ENCODE results near the gene RHOBTB1. TPM values are rescaled to one million over a fixed set of nuclear protein-coding genes. Genes with fewer than 3 reads are reported as not detected.

Gene RHOBTB1
- total RNA-seq, 1 donor, result 15.8 TPM

DNA sequence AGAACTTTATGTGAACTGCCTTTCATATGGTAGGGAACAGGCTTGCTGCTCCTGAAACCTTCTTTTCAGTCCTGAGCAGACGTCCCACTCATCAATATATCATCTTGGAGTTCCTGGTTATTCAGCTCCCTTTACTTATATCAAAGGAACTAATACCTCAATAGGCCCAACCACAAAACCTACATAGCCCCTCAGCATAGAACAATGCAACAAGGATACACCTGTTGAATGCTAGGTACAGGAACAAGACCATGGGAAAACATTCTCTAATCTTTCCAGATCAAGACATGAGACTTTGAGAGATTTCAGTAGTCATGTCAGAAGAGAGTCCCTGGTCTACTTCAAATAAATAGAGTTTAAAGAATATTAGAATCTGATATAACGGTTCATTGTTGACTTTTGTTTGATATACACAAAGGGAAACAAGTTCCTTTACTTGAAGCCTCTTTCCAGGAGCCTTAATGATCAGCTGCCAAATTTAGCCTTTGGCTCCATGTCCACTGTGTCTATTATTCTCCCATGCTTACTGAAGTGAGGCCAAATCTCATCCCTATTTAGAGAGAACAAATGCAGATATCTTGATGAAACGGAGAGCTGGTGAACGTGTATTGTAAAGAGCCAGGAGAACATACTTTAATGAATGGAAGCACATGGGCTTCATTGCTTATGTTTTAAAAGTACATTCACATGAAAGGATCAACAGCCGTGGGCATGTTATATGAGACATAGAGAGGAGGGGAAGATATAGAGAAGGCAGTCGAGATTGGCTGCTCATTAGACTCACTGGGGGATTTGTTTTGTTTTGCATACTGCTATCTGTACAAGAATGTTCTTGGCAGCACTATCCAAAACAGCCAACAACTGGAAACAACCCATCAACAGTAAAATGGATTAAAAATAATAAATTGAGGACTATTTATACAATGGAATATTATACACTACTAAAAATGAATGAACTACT, 9.5 kb downstream of the RHOBTB1 start:
- no peak overlapping the region for H3K4me3 ChIP-seq (ENCODE audit: low read depth, low read length)
- no peak for DNase-seq (ENCODE audit: low read depth)
- TF ChIP-seq, protein P1, sequence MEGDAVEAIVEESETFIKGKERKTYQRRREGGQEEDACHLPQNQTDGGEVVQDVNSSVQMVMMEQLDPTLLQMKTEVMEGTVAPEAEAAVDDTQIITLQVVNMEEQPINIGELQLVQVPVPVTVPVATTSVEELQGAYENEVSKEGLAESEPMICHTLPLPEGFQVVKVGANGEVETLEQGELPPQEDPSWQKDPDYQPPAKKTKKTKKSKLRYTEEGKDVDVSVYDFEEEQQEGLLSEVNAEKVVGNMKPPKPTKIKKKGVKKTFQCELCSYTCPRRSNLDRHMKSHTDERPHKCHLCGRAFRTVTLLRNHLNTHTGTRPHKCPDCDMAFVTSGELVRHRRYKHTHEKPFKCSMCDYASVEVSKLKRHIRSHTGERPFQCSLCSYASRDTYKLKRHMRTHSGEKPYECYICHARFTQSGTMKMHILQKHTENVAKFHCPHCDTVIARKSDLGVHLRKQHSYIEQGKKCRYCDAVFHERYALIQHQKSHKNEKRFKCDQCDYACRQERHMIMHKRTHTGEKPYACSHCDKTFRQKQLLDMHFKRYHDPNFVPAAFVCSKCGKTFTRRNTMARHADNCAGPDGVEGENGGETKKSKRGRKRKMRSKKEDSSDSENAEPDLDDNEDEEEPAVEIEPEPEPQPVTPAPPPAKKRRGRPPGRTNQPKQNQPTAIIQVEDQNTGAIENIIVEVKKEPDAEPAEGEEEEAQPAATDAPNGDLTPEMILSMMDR (IDR thresholded peaks at IDR 0.05; ENCODE audit: insufficient read depth, low read length), result no peak

DNA sequence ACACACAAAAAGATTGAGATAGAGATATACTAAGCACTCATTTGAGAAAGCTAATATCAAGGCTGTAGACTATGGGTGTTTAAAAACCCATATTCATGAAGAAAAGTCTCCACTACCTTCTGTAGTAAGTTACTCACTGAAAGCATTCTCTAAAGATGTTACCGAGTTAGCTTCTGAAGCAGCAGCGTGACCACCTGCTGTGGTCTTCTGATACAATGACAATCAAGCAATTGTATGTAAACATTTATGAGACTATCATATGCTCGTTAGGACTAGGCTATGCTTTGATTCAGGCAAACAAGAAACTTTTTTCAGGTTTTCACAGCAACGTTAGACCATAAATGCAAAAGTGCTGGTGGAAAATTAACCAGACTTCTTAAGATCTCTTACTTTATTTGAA, 11.2 kb downstream of the RHOBTB1 start:
- TF ChIP-seq, protein P1 (IDR thresholded peaks at IDR 0.05; ENCODE audit: insufficient read depth, low read length), result no peak
- DNase-seq (ENCODE audit: low read depth), result no peak
- H3K4me3 ChIP-seq (ENCODE audit: low read depth, low read length), result no peak overlapping the region

DNA sequence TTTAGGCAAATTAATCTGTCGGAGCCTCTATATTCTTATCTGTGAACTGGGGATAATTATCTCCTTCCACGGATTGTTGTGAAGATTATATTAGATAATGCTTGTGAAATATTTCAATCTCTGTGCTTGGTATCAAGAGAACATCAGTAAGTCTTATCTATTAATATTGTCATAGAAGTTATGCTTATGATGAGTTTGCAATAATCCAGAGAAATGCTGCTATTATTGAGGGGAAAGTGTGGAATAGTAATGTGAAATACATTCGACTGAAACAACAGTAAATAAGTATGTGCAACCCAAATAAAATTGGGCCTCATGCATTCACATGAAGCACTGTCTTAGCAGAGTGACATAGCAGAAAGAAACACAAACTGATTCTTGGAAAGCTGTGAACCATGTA, 13.7 kb downstream of the RHOBTB1 start:
- DNase-seq (ENCODE audit: low read depth), result no peak
- TF ChIP-seq, protein P1 (IDR thresholded peaks at IDR 0.05; ENCODE audit: insufficient read depth, low read length), result no peak
- H3K4me3 ChIP-seq (ENCODE audit: low read depth, low read length), result no peak overlapping the region

DNA sequence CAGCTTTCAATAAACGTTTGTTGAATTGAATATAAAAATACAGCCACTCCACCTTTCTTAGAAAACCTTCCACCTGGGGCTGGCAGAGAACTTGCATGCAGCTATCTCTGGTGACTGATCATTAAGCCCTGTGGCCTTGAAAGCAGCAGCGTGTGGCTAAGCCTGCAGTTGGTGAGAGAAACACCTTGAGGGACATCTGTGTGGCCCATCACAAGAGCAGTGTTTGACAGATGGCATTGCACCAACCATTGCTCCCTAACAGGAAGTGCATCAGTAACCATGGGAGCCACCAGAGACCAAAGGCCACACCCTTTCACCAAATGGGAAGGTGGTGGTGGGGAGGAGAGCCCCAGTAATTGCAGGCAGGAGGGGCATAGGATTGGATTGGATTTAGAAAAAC, 22.4 kb downstream of the RHOBTB1 start:
- TF ChIP-seq, protein P1 (IDR thresholded peaks at IDR 0.05; ENCODE audit: insufficient read depth, low read length), result no peak
- no peak for DNase-seq (ENCODE audit: low read depth)
- H3K4me3 ChIP-seq (ENCODE audit: low read depth, low read length), result no peak overlapping the region

DNA sequence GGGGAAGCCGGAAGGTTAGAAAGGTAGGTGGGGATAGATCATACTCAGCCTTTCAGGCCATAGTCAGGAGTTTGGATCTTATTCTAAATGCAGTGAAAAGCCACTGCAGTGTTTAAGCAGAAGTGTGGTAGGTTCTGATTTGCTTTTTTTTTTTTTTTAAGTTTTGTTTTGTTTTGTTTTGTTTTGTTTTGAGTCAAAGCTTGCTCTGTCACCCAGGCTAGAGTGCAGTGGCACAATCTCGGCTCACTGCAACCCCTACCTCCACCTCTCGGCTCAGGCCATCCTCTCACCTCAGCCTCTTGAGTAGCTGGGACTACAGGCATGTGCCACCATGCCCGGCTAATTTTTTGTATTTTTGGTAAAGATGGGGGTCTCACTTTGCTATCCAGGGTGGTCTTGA, 23.5 kb downstream of the RHOBTB1 start:
- TF ChIP-seq, protein P1 (IDR thresholded peaks at IDR 0.05; ENCODE audit: insufficient read depth, low read length), result no peak
- no peak for DNase-seq (ENCODE audit: low read depth)
- no peak overlapping the region for H3K4me3 ChIP-seq (ENCODE audit: low read depth, low read length)

DNA sequence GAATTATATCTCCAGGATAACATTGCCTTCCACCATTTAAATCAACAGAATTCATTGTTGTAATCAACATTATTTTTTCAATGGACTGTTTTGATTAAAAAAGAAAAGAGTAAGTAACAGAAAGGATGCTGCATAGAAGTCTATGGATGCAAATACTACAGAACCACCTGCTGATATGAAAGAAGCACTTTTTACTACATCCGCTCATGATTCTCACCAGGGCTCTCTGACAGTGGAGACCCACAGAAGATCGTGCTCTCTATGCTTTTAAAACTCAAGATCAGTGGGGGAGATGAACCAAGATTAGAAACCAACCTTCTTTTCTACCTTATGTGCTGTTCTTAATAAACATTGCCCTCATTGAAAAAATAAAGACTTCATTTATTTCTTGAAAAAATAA, 24.4 kb downstream of the RHOBTB1 start:
- no peak for DNase-seq (ENCODE audit: low read depth)
- TF ChIP-seq, protein P1 (IDR thresholded peaks at IDR 0.05; ENCODE audit: insufficient read depth, low read length), result no peak
- H3K4me3 ChIP-seq (ENCODE audit: low read depth, low read length), result no peak overlapping the region
